ENCODE data around the gene LARGE1. TPM values are rescaled to one million over a fixed set of nuclear protein-coding genes. Genes with fewer than 3 reads are reported as not detected.

The LARGE1 gene
- total RNA-seq, 1 donor from 2014 or later: 0.47 TPM

GRCh38 chr22:33605666-33606065, 314.6 kb downstream of the LARGE1 start:
- Mint-ChIP-seq H3K27ac (no peak overlapping the region), H3K9me3 (peaks cover 9% of the 10 kb centered on the region), H3K27me3 (no peaks in the 10 kb centered on the region), H3K36me3 (ENCODE audit: low read depth) (no peaks in the 10 kb centered on the region), H3K4me3 (no peak overlapping the region), H3K4me1 (no peaks in the 10 kb centered on the region)
- DNase-seq: no peak
- intact Hi-C loops (cut with micrococcal nuclease): no loop called here

GRCh38 chr22:33605221-33605620, 315.1 kb downstream of the LARGE1 start:
- Mint-ChIP-seq H3K9me3 (peaks cover 13% of the 10 kb centered on the region), H3K27me3 (no peaks in the 10 kb centered on the region), H3K36me3 (ENCODE audit: low read depth) (no peaks in the 10 kb centered on the region), H3K4me1 (no peaks in the 10 kb centered on the region), H3K4me3 (no peak overlapping the region), H3K27ac (no peak overlapping the region)
- intact Hi-C loops (cut with micrococcal nuclease): no loop called here
- no peak for DNase-seq

- Mint-ChIP-seq H3K36me3 (ENCODE audit: low read depth) (no peaks in the 10 kb centered on the region), H3K27me3 (no peaks in the 10 kb centered on the region), H3K4me1 (no peaks in the 10 kb centered on the region), H3K4me3 (no peak overlapping the region), H3K9me3 (peaks cover 9% of the 10 kb centered on the region), H3K27ac (no peak overlapping the region)
- no peak for DNase-seq
- intact Hi-C loops (cut with micrococcal nuclease): no loop called here
Observed at GRCh38 chr22:33601062-33601461, 319.2 kb downstream of the LARGE1 start.

GRCh38 chr22:33600595-33600994, 319.7 kb downstream of the LARGE1 start:
- Mint-ChIP-seq H3K4me1 (no peaks in the 10 kb centered on the region), H3K36me3 (ENCODE audit: low read depth) (no peaks in the 10 kb centered on the region), H3K4me3 (no peak overlapping the region), H3K27ac (no peak overlapping the region), H3K9me3 (peaks cover 8% of the 10 kb centered on the region), H3K27me3 (no peaks in the 10 kb centered on the region)
- DNase-seq: no peak
- intact Hi-C loops (cut with micrococcal nuclease): no loop called here

- H3K27me3 Mint-ChIP-seq: no peaks in the 10 kb centered on the region
- DNase-seq: no peak
- peaks cover 7% of the 10 kb centered on the region for H3K9me3 Mint-ChIP-seq
- no peak overlapping the region for H3K4me3 Mint-ChIP-seq
- intact Hi-C loops (cut with micrococcal nuclease): no loop called here
- no peaks in the 10 kb centered on the region for H3K4me1 Mint-ChIP-seq
- H3K36me3 Mint-ChIP-seq (ENCODE audit: low read depth): no peaks in the 10 kb centered on the region
- no peak overlapping the region for H3K27ac Mint-ChIP-seq
Observed at GRCh38 chr22:33600113-33600512, 320.2 kb downstream of the LARGE1 start.

GRCh38 chr22:33599596-33599995, 320.7 kb downstream of the LARGE1 start:
- Mint-ChIP-seq H3K36me3 (ENCODE audit: low read depth) (no peaks in the 10 kb centered on the region), H3K4me3 (no peak overlapping the region), H3K9me3 (peaks cover 7% of the 10 kb centered on the region), H3K27me3 (no peaks in the 10 kb centered on the region), H3K4me1 (no peaks in the 10 kb centered on the region), H3K27ac (no peak overlapping the region)
- intact Hi-C loops (cut with micrococcal nuclease): no loop called here
- no peak for DNase-seq

GRCh38 chr22:33598821-33599220, 321.5 kb downstream of the LARGE1 start:
- no peak overlapping the region for H3K4me3 Mint-ChIP-seq
- no peaks in the 10 kb centered on the region for H3K36me3 Mint-ChIP-seq (ENCODE audit: low read depth)
- peaks cover 7% of the 10 kb centered on the region for H3K9me3 Mint-ChIP-seq
- intact Hi-C loops (cut with micrococcal nuclease): no loop called here
- H3K4me1 Mint-ChIP-seq: no peaks in the 10 kb centered on the region
- H3K27me3 Mint-ChIP-seq: no peaks in the 10 kb centered on the region
- no peak for DNase-seq
- no peak overlapping the region for H3K27ac Mint-ChIP-seq

- H3K27ac Mint-ChIP-seq: no peak overlapping the region
- peaks cover 7% of the 10 kb centered on the region for H3K9me3 Mint-ChIP-seq
- DNase-seq: no peak
- H3K36me3 Mint-ChIP-seq (ENCODE audit: low read depth): no peaks in the 10 kb centered on the region
- no peaks in the 10 kb centered on the region for H3K27me3 Mint-ChIP-seq
- no peaks in the 10 kb centered on the region for H3K4me1 Mint-ChIP-seq
- no peak overlapping the region for H3K4me3 Mint-ChIP-seq
- intact Hi-C loops (cut with micrococcal nuclease): no loop called here
Observed at GRCh38 chr22:33597274-33597985, 322.8 kb downstream of the LARGE1 start.

GRCh38 chr22:33593818-33594217, 326.5 kb downstream of the LARGE1 start:
- Mint-ChIP-seq H3K27me3 (no peaks in the 10 kb centered on the region), H3K27ac (no peak overlapping the region)

GRCh38 chr22:33591946-33592345, 328.3 kb downstream of the LARGE1 start:
- Mint-ChIP-seq H3K9me3 (peaks cover 3% of the 10 kb centered on the region), H3K4me3 (no peak overlapping the region), H3K4me1 (no peaks in the 10 kb centered on the region), H3K36me3 (ENCODE audit: low read depth) (no peaks in the 10 kb centered on the region), H3K27ac (no peak overlapping the region), H3K27me3 (no peaks in the 10 kb centered on the region)
- DNase-seq: no peak
- intact Hi-C loops (cut with micrococcal nuclease): no loop called here

More at GRCh38 chr22:33593818-33594217, 326.5 kb downstream of the LARGE1 start:
- DNase-seq: no peak
- intact Hi-C loops (cut with micrococcal nuclease): no loop called here
- H3K9me3 Mint-ChIP-seq: peaks cover 3% of the 10 kb centered on the region
- no peak overlapping the region for H3K4me3 Mint-ChIP-seq
- no peaks in the 10 kb centered on the region for H3K4me1 Mint-ChIP-seq
- no peaks in the 10 kb centered on the region for H3K36me3 Mint-ChIP-seq (ENCODE audit: low read depth)

- Mint-ChIP-seq H3K4me3 (no peak overlapping the region), H3K9me3 (no peaks in the 10 kb centered on the region), H3K27ac (no peak overlapping the region), H3K36me3 (ENCODE audit: low read depth) (no peaks in the 10 kb centered on the region), H3K27me3 (no peaks in the 10 kb centered on the region), H3K4me1 (no peaks in the 10 kb centered on the region)
- no peak for DNase-seq
- intact Hi-C loops (cut with micrococcal nuclease): no loop called here
Observed at GRCh38 chr22:33589297-33589696, 331.0 kb downstream of the LARGE1 start.

GRCh38 chr22:33588860-33589259, 331.4 kb downstream of the LARGE1 start:
- H3K4me1 Mint-ChIP-seq: no peaks in the 10 kb centered on the region
- intact Hi-C loops (cut with micrococcal nuclease): no loop called here
- H3K4me3 Mint-ChIP-seq: no peak overlapping the region
- no peaks in the 10 kb centered on the region for H3K36me3 Mint-ChIP-seq (ENCODE audit: low read depth)
- H3K27me3 Mint-ChIP-seq: no peaks in the 10 kb centered on the region
- H3K27ac Mint-ChIP-seq: no peak overlapping the region
- H3K9me3 Mint-ChIP-seq: no peaks in the 10 kb centered on the region
- DNase-seq: no peak

GRCh38 chr22:33584152-33584551, 336.1 kb downstream of the LARGE1 start:
- intact Hi-C loops (cut with micrococcal nuclease): no loop called here
- no peaks in the 10 kb centered on the region for H3K27me3 Mint-ChIP-seq
- no peak for DNase-seq
- no peaks in the 10 kb centered on the region for H3K9me3 Mint-ChIP-seq
- no peak overlapping the region for H3K4me3 Mint-ChIP-seq
- H3K36me3 Mint-ChIP-seq (ENCODE audit: low read depth): no peaks in the 10 kb centered on the region
- H3K4me1 Mint-ChIP-seq: no peaks in the 10 kb centered on the region
- H3K27ac Mint-ChIP-seq: no peak overlapping the region

- Mint-ChIP-seq H3K4me1 (no peaks in the 10 kb centered on the region), H3K9me3 (no peaks in the 10 kb centered on the region), H3K36me3 (ENCODE audit: low read depth) (no peaks in the 10 kb centered on the region), H3K27ac (no peak overlapping the region), H3K27me3 (no peaks in the 10 kb centered on the region), H3K4me3 (no peak overlapping the region)
- DNase-seq: no peak
- intact Hi-C loops (cut with micrococcal nuclease): no loop called here
Observed at GRCh38 chr22:33582822-33583400, 337.4 kb downstream of the LARGE1 start.

GRCh38 chr22:33580310-33580709, 340.0 kb downstream of the LARGE1 start:
- intact Hi-C loops (cut with micrococcal nuclease): loop anchor here (2.0 kb wide), 1 partner anchor 278 kb away; no protein-coding TSS in a partner anchor
- Mint-ChIP-seq H3K27ac (no peak overlapping the region), H3K4me3 (no peak overlapping the region), H3K9me3 (no peaks in the 10 kb centered on the region), H3K27me3 (no peaks in the 10 kb centered on the region), H3K36me3 (ENCODE audit: low read depth) (no peaks in the 10 kb centered on the region), H3K4me1 (no peaks in the 10 kb centered on the region)
- no peak for DNase-seq
